Skeletal muscle cell (primary cell): ENCODE data around the gene TMEM54.

Experiments used
- DNase-seq: peaks from one replicate; pipeline ENCODE4 v3.0.0-alpha.2; 2010; ENCODE audit warnings: low read depth
- H3K4me3 ChIP-seq: 2 replicates; pipeline ENCODE4 v1.5.1; 2011; ENCODE audit warnings: low read depth, mild to moderate bottlenecking, control low read depth, low read length, moderate library complexity

Gene TMEM54, protein sequence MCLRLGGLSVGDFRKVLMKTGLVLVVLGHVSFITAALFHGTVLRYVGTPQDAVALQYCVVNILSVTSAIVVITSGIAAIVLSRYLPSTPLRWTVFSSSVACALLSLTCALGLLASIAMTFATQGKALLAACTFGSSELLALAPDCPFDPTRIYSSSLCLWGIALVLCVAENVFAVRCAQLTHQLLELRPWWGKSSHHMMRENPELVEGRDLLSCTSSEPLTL

DNA sequence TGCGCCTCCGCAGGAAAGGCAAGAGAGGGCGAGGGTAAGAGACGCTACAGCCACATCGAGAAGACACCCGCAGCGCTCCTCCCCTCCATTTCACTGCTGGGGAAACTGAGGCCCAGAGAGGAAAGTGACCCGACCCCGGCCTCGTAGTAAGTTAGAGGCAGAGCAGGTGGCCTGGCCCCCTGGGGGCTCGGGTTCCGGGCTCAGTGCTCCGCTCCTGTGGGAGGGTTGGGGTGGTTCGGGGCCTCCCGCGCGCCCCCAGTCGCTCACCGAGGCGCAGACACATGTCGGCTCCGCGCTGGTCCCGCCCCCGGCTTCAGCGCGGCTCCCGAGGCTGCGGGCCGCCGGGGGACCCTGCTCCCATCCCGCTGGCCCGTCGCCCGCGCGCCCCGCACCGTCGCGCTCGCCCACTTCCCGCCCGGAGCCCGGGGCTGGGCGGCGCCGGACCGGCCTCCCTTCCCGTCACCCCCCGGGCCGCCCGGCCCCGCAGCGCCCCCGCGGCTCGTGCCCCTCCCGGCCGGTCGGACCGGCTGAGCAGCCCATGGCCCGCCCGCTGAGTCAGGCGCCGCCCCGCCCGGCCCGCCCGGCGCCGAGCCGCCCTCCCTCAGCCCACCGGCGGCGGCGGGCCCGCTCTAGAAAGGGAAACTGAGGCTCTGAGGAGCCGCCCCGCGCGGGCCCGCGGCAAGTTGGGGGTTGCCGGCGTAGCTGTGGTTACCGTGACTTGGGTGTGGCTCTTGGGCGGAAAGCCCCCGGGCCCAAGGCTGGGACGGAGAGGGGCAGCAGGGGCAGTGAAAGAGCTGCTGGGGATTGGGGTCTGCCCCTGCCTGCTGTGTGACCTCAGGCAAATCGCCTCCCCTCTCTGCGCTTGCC is at the start of gene TMEM54:
TSS of gene TMEM54 (minus strand) at position 434 of the 867 bp plus-strand sequence. CDS start at position 283, 151 bp downstream.
- H3K4me3 ChIP-seq, result peak within 1 kb of the TSS; percentile 69
- no peak for DNase-seq

DNA sequence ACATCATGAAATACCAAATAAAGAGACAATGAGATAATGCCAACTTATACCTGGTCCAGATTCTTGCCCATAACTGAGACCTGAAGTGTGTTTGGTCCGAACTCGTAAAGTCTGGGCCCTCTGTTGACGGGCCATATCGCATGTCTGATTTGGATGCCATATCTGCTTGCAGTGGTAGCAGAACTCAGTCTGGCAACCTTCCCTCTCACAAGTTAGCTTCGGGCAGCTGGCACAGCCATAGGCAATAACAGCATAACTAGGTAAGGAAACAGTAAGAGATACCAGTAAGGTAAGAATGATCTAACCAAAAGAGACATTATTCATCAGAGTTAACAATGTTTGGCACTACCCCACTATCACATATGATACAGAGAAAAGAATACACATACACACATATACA is 48.3 kb upstream of the TMEM54 start:
- DNase-seq, result no peak
- H3K4me3 ChIP-seq, result no peak overlapping the region

DNA sequence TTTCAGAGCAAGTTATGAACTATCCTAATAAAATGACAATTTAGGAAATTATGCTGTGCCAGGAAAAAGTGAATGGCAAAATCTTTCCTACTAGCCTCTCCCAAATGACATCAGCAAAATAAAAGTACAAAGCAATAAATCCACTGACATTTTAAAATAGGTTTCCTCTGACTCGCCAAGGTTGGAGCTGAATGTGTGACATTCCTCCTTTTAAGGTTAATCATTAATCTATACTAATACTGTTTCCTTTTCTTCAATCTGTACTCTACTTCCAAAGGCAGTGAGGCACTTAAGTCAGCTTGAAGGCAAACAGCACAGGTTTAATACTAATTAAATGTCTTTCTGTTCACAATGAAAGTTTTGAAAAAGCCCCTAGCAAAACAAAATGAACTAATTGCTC is 47.7 kb upstream of the TMEM54 start:
- no peak for DNase-seq
- H3K4me3 ChIP-seq, result no peak overlapping the region

DNA sequence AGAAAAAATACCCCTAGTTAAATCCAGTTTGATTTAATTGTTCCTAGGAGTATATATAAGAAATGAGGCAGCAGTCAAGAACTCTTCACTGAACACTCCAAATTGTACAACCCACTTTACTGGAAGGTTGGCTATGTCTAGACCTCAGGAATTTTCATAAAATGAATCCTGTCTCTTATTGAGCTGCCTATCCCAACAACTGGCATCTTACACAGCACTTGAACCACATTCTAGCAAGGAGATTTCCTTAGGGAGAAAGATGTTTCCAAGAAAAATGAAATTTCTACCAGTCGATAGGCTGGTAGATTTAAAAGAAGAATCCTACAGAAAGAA is 47.2 kb upstream of the TMEM54 start:
- no peak overlapping the region for H3K4me3 ChIP-seq
- no peak for DNase-seq

DNA sequence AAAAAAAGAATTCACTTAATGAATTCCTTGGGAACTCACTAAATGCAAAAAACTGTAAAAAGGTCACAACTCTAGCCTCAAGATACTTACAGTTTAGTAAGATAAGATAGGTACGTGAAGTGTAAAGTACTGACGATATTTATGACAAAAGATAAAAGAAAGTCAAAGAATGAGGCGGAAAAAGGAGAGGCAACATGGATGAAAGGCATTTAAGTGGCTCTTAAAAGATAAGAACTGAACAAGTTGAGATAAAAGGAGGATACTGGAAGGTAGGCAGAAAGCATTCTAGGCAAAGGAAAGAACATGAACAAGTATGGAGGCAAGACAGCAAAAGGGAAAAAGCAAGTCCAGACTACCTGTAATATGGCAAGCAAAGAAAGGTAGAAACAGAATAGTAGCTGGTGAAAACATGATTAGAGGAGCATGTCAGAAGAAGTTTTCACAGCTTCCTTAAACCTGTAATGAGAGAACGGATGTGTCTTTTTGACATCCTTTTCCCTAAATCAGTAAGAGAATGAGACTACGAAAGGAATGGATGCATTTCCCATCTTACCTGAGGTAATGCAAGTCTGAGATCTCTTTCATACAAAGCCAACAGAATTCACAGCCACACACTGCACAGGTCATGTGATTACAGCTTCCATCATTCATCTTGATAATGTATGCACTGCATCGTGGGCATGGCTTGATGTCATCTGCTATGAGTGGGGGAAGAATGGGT is 46.6 kb upstream of the TMEM54 start:
- H3K4me3 ChIP-seq, result no peak overlapping the region

DNA sequence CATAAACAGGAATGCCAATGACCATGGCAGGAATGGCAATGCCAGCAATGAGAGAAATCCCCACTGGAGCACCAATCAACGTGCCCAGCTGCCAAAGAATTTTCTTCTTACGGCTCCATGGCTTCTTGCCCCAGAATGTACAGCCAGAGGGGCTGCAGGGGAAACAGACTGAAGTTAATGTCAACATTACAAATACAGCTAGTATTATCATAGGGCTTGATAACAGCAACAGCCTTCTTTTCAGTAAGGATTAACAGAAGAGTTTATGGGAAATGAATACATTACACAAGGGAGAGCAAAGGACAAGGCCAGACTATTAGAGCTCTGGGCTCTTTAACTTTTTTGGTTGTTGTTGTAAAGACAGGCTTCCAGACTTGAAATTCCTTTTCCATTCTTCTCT is 45.2 kb upstream of the TMEM54 start:
- no peak overlapping the region for H3K4me3 ChIP-seq
- no peak for DNase-seq

More for the DNA sequence above, 46.6 kb upstream of the TMEM54 start:
- DNase-seq, result no peak

DNA sequence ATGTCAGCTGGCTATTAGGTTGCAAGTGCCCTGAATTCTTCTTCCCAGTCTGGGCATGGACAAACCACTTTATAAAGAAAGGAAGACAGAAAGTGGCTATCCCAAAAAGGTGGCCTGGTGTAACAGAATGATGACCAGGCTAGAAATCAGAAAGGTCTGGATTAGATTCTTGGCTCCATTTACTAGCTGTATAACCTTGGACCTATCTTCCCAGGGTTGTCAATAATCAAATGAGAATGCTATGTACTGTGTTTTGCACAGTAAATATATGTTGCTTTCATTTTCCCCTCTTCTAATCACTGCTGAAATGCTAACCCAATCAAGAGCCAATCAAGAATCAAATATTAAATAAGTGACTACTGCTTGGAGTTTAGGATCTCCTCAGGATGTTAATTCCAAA is 43.0 kb upstream of the TMEM54 start:
- no peak for DNase-seq
- no peak overlapping the region for H3K4me3 ChIP-seq

DNA sequence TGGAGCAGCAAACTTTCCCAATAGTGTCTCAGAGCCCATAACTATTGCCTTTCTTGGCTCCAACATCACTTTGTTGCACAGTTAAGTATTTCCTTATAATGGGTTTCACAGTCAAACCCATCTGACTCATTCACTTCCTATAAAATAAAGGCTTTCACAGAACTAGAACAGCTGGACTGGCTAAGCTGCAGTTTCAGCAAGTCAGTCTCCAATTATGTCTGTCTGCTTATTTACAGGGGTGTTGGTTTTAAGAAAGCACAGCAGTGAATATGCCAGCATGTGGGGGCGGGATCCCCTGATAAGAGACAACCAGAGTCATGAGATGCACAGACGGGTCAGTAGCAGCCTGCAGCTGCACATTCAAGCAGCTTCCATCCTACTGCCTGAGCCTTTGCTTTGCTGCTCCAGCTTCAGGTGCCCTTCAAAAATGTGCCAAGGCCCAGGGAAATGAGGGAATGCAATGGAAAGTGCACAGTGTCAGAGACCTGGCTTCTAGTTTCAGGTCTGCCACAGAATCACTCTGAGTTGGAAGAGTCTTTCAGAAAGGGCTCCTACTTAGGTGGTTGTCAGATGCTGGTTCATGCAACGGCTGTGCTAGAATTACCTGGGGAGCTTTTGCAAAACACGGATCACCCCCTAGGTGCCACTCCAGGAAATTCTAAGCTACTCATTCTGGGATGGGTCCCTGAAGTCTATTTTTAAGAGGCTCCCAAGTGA is 38.6 kb upstream of the TMEM54 start:
- H3K4me3 ChIP-seq, result no peak overlapping the region
- peak; percentile 76 for DNase-seq

DNA sequence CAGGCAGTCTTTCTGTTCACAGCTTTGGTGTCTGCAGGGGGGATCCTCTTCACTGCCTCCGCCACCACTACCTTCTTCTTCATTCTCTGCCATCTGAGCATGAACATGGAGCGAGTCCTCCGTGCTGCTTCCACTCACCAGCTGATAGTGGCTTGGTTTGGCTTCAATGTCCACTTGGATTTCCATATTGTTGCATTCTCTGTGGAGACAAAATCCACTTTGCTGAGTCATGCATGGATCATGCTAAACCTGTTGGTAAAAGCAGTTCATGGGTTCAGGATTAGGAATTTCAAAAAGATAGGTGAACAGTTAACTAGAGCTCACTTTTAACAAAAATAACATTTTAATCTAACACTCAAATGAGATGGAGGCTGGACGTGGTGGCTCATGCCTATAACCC is 35.9 kb upstream of the TMEM54 start:
- no peak overlapping the region for H3K4me3 ChIP-seq
- no peak for DNase-seq

DNA sequence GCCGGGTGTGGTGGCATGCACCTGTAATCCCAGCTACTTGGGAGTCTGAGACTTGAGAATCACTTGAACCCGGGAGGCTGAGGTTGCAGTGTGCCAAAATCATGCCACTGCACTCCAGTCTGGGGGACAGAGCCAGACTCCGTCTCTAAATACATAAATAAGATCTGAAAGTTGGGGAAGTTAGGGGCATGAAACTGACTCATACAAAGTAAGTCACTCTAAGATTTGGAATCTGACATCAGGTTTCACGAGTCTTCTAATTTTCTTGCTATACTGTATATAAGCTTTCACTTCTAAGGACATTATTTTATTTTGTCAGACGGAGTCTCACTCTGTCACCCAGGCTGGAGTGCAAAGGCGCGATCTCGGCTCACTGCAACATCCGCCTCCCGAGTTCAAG is 33.3 kb upstream of the TMEM54 start:
- no peak for DNase-seq
- H3K4me3 ChIP-seq, result no peak overlapping the region

DNA sequence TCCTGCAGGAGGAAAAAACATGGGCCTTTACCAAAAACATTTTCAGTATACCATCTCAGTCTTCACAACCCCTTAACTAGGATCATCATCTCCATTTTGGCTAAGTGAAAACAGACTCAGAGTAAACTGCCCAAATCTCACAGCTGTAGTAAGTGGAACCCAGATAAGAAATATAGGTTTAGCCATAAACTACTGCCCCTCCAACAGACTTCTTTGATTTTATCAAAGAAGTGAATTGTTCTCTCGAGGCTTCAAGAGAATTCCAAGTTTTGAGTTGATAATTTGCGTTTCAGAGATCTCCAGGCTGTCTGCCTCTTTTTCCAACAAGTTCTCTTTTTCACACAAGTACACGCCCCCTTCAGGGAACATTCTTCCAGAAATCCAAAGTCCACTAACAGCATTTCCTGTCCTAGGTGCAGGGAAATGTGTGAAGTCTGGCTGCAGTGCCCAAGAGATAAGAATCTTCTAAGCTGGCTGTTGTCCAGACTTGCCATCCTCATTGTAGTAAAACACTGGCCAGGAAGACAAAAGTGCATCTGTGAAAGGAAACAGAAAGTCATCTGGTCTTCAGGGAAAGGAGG is 32.6 kb upstream of the TMEM54 start:
- DNase-seq, result no peak
- no peak overlapping the region for H3K4me3 ChIP-seq

DNA sequence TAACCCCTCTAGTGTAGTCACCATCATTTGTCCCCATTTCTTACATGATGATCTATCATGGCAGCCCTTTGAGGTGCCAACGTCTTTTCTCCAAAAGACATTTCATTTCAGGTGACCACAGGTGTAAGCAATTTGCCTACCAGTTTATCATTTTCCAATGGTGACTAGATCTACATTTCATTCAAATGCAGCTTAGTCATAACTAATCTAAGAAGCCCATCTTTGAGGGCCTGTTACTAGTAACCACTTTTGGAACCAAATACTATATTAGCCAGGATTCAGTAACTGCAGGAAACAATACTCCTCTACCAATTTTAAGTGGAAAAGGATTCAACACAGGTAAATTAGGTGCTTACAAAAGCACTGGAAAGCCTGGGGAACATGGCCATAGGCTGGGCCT is 30.6 kb upstream of the TMEM54 start:
- no peak for DNase-seq
- no peak overlapping the region for H3K4me3 ChIP-seq

DNA sequence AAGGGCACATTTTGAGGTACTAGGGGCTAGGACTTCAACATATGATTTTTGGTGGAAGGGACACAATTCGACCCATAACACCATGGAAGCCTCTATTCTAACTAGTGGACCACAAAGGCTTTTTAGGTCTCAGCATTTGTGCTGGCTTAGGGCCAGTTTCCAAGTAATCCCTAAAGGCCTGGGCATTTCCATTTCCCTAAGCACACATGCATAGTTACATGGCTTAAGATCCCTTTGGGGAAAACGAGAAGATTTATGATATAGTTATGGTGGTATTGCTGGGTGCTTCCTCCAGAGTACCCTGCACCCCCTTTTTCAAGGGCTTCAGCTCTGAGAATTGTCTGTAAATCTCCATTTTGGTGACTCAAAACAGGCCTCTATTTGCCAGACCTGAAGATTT is 28.2 kb upstream of the TMEM54 start:
- H3K4me3 ChIP-seq, result no peak overlapping the region
- no peak for DNase-seq

DNA sequence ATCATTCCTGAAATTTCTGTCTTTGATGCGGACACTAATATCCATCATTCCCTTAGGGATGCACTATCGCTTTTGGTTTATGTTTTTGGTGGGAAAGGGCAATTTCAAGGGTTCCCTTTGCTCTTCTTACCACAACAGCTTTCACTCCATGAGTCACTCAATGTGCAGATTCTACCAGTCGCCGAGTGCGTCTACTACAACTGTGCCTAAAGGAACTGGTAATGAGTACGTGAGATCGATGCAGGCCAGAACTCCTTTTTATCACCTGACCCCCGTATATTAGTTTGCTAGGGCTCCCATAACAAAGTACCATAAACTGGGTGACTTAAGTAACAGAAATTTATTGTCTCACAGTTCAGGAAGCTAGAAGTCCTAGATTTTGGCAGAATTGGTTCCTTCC is 27.5 kb upstream of the TMEM54 start:
- DNase-seq, result no peak
- H3K4me3 ChIP-seq, result no peak overlapping the region

DNA sequence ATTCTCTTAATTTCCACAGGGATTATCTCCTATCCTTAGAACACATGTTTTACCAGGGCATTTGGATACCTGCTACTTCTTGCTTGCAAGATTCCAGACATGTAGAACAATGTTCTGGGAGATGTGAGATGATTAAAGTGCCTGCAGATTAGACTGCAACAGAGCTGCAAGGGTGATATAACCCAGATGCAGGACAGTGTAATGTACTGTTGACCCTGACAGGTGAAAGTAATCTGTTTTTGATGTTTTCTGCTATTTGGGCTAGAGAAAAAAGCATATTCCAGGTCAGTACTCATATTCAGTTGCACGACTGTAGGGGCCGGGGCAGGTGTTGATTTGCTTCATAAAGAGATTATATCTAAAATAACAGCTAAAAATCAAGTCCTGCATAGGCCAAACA is 27.1 kb upstream of the TMEM54 start:
- DNase-seq, result no peak
- no peak overlapping the region for H3K4me3 ChIP-seq

DNA sequence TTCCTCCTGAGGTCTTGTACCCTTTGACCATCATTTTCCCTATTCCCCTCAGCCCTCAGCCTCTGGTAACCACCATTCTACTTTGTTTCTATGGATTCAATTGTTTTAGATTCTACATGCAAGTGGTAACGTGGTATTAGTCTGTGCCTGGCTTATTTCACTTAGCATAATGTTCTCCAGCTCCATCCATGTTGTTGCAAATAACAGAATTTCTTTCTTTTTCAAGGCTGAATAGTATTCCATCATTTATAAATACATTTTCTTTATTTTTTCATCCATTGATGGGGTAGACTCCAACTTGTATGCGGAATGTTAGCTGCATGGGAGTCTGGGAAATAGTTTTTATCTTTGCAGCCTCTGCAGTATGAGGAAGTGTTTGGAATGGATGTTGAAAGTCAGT is 26.3 kb upstream of the TMEM54 start:
- DNase-seq, result no peak
- H3K4me3 ChIP-seq, result no peak overlapping the region

DNA sequence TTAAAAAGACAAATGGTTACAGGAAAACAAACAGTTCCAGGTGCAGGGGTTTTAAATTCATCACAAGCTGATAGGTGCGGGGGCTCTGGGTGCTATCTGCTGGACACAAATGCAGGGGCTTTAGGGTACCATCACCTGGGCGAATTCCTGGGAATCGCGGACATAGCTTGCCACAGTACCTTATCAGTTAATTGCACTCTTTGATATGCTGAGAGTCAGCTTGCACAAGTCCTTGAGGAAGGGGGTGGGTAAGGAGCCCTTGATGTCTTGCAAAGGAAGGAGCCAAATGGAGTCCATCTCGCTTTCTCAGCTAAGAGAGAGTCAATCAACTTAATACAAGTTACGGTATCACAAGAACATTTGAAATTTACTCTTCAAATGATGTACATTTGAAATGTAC is 25.4 kb upstream of the TMEM54 start:
- no peak overlapping the region for H3K4me3 ChIP-seq
- no peak for DNase-seq

DNA sequence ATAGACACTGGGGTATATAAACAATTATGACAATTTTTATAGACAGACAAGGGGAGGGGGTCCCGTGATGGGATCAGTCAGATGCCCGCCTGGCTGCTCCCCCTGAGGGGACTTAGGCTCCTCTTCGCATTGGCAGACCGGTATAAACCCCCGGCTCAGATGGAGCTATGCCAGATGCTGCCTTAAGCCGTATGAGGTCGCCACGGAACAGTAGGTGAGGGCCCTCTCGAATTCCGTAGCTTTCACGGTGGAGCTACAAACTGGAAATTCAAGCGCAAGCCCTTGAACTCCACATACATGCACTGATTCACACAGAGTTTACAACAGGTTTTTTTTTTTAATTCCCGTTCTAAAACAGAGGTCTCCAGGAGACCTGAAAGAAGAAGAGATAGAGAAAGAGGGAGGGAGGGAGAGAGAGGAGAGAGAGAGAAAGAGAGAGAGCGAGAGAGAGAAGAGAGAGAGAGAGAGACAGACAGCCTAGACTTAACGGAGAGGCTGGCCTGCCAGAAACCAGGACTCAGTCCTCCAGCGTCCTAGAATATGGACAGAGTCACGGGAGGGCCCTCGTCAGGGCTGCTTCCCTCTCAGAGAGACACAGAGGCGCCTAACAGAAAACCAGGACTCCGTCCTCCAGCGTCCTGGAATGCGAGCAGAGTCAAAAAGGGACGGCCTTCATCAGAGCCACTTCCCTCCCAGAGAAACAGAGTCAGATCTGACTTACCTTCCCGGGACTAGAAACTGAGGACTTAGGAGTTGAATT is 24.4 kb upstream of the TMEM54 start:
- H3K4me3 ChIP-seq, result no peak overlapping the region
- DNase-seq, result no peak

DNA sequence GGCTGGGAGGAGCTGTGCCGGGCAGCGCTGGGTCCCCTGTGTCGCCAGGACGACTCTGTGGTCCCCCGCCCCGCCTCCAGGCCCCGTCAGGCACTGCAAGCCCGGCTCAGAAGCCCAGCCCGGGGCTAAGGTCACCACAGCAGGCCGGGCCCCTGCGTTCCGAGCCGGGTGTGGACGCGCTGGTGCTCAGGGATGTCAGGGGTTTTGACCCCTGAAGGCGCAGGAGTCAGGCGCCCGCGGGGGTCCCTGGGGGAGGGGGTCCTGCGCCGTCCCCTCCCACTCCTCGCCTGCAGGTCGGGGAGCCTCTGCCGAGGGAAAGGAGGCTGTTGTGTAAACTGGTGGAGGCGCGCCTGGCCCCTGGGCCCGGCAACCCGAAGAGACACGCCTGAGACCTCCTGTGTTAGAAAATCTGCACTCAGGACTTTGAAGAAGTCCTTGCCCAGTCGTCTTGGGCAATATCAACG is 23.7 kb upstream of the TMEM54 start:
- H3K4me3 ChIP-seq, result no peak overlapping the region
- no peak for DNase-seq
